HuH-7.5 (cell line): ENCODE measurements around the gene ATP4B.

Experiments used
- DNase-seq: peaks from one replicate; pipeline ENCODE4 v3.0.0; 2011; ENCODE audit warnings: low spot score

Gene ATP4B

DNA sequence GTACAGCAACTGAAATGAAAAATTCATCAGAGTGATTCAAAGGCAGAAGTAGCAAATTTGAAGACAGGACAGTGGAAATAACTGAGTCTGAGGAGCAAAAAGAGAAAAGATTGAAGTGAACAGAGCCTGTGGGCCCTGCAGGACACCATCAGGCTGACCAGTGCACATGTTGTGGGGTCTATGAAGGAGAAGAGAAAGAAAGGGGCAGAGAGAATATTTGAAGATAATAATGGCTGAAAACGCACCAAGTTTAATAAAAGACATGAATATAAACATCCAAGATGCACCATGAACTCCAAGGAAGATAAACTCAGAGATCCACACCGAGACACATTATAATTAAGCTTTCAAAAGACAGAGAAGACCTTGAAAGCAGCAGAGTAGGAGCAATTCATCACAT is 15.4 kb downstream of the ATP4B start:
- no peak for DNase-seq

DNA sequence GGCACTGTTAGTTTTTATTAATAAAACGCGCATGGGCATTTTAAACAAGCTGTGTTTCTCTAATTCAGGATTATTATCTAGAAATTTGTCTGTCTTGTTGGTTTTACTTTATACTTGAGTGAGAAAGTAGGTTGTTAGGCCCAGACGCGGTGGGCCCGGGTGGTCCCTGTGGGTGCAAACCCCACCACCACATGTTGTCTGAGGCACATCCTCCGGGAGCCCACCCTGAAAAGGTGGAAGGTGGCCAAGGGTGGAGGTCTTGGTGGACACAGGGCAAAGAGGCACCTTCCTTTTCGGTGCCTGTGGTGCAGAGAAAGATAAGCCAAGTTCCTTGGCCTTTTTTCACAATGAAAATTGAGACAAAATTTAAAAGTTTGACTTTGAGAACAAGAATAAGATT is 16.6 kb downstream of the ATP4B start:
- DNase-seq, result no peak

- no peak for DNase-seq
Measured at GRCh38 chr13:113639616-113640262, 18.3 kb downstream of the ATP4B start.

GRCh38 chr13:113638806-113639205 is 19.2 kb downstream of the ATP4B start:
- no peak for DNase-seq

GRCh38 chr13:113638173-113638746 is 19.7 kb downstream of the ATP4B start:
- DNase-seq, result no peak

GRCh38 chr13:113637262-113638160 is 20.5 kb downstream of the ATP4B start:
- no peak for DNase-seq

DNA sequence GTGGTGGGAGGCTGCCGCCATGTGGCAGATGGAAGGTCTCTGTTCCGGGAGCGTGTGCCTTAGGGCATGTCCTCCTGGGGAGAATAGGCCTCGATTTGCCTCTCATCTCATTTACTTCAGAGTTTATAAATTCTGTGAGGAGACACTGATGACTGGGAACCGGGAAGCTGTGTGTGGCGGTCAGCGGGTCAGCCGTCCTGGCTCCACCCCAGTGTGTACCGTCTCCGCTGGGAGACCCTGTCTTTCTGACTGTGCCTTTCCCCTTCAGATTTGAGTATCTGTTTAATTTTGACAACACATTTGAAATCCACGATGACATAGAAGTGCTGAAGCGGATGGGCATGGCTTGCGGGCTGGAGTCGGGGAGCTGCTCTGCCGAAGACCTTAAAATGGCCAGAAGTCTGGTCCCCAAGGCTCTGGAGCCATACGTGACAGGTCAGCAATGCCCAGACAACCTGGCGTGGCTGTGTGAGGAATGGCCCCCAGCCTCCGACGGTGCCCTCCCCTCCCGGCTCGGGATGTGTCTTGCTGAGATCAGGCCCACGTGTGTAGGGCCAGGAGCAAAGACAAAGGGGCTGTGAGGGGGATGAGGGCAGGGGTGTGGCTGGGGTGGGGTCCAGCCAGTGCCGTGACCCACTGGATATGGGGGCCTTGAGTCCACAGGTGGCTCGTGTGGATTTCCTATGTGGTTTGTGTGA is 21.6 kb downstream of the ATP4B start:
- DNase-seq, result no peak

- DNase-seq, result no peak
Measured at GRCh38 chr13:113635709-113636108, 22.3 kb downstream of the ATP4B start.

- no peak for DNase-seq
Measured at GRCh38 chr13:113635048-113635420, 23.0 kb downstream of the ATP4B start.

- no peak for DNase-seq
Measured at GRCh38 chr13:113634279-113635047, 23.5 kb downstream of the ATP4B start.

GRCh38 chr13:113633485-113633873 is 24.5 kb downstream of the ATP4B start:
- no peak for DNase-seq

DNA sequence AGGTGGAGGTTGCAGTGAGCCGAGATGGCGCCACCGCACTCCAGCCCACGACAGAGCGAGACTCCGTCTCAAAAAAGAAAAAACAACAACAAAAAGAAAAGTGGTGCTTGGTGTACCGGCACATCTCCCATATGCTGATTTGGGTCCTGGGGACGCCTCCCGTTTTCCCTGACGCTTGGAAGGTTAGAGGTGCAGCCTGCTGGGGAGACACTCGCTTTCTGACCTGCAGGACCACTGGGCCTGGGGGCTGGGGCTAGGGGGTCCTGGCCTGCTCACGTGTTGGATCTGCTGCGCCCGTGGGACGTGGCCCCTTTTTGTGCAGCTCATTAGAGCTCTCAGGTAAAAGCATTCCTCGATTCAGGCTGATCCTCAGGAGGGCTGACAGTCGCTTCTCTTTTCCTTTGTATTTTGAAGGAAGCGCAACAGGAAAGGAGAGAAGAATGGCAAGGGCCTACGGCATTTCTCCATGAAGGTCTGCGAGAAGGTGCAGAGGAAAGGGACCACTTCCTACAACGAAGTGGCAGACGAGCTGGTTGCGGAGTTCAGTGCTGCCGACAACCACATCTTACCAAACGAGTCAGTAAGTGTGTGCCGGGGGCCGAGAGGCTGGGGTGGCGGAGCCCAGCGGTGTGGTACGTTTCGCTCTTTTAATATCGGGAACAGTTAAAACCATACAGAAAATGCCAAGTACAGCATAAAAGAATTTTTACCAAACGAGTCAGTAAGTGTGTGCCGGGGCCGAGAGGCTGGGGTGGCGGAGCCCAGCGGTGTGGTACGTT is 25.1 kb downstream of the ATP4B start:
- no peak for DNase-seq

DNA sequence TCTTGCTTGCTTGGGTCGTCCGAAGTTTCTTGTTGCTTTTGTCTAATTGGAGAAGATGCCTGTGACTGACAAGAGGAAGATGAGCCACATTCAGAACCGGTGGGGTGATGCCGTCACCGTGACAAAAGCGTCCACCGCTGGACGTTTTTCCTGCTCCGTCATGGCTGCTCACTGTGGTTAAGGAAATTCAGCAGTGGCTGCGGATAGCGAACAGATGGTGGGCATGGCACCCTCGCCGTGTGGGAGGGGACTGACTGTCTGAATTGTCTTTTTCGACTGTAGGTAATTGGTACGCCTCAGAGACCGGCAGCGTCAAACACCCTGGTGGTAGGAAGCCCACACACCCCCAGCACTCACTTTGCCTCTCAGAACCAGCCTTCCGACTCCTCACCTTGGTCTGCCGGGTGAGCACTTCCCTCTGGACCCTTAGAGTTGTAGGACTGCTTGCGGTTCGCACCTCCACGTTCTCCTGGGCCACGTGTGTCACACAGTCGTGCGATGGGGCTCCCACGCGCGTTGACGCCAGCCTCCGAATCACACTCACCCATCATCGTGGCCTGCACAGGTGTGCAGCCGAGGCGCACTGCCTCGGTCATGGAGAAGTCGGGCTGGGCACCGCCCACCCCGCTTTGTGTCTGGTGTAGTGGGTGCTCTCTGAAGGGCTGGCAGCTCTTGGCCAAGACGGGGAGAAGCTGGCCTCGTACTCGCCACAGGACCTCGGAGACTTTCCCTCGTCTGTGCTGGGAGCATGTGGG is 26.5 kb downstream of the ATP4B start:
- no peak for DNase-seq

GRCh38 chr13:113630804-113631203 is 27.2 kb downstream of the ATP4B start:
- DNase-seq, result no peak

- no peak for DNase-seq
Measured at GRCh38 chr13:113630296-113630695, 27.7 kb downstream of the ATP4B start.

GRCh38 chr13:113629866-113630265 is 28.1 kb downstream of the ATP4B start:
- no peak for DNase-seq

DNA sequence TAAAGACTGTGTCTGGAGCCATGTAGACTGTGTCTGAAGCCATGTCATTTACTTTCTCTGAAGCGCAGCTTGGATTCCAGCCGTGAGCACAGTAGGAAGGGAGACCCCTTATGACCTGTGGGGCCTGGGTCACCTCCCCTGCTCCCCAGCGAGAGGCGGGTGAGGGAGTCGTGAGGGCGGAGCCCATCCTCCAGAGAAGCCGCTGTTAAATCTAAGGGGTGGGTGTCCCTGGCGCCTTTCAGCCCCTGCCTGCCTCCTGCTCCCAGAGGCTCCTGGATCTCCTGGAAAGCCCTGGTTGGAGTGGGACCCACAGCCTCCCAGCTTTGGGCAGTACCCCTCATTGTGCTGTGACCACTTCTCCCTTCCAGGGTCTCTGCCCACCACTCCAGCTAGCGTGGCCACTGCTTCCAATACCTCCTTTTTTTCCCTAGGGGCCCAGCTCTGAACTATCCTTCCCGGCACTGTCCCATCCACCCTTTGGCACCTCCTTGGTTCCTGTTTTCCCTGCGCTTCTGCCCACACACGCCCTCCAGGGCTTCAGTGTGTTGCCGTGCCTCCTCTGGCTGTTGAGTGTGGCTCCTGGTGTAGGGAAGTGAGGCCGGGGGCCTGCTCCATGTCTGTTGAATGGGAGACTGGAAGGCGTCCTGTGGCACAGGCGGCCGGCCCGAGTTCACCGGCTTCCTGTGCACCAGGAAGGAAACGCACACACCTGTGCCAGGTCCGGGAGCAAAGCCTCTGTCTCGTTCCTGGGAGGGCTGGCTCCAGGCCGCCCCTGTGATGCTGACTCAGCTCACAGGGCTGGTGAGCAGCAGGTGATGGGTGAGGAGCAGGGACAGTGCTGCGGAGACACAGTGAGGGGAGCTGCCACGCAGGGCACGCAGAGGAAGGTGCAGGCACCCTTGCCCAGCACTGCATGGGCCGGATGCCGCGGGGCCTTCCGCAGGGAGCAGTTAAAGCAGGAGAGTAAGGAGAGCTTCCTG is 29.4 kb downstream of the ATP4B start:
- DNase-seq, result no peak

DNA sequence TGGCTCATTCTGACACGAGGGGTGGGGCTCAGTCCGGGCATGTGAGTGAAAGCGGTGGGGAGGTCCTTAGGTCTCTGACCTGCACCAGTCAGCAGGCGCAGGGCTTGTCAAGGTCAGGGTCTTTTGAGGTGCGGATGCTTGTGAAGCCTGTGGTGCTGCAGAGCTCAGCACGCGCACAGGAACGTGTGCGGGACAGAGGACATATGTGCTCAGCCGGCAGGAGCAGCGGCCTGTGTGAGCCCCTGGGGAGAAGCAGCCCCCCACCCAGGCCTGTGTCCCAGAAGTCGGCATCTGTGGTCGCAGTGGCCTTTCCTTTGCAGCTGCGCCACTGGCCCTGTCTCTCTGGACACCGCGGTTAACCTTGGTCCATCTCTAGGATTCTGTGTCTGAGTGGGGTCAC is 30.9 kb downstream of the ATP4B start:
- no peak for DNase-seq
